ENCODE results near the gene ERLIN1.

DNA sequence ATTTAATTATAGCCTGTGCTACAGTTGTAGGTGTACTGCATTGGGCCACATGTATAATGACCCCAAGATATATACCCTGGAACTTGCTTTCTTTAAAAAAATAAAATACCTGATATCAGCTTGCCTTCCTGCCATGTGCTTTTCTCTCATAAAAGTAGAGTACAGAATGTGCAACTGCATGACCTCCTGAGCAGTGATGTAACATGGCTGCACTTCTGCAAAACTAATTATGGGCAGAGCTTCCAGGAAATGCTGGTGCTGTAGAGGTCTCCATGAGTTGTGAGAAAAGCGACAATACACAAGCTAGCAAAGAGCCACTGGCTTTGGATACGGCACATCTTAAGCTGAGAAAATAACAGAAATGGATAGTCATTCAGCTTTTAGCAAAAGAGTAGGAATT is 6.5 kb upstream of the ERLIN1 start:
- TF ChIP-seq, protein P1, sequence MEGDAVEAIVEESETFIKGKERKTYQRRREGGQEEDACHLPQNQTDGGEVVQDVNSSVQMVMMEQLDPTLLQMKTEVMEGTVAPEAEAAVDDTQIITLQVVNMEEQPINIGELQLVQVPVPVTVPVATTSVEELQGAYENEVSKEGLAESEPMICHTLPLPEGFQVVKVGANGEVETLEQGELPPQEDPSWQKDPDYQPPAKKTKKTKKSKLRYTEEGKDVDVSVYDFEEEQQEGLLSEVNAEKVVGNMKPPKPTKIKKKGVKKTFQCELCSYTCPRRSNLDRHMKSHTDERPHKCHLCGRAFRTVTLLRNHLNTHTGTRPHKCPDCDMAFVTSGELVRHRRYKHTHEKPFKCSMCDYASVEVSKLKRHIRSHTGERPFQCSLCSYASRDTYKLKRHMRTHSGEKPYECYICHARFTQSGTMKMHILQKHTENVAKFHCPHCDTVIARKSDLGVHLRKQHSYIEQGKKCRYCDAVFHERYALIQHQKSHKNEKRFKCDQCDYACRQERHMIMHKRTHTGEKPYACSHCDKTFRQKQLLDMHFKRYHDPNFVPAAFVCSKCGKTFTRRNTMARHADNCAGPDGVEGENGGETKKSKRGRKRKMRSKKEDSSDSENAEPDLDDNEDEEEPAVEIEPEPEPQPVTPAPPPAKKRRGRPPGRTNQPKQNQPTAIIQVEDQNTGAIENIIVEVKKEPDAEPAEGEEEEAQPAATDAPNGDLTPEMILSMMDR (IDR thresholded peaks at IDR 0.05; ENCODE audit: low read length): no peak
- TF ChIP-seq EZH2 (optimal IDR thresholded peaks at IDR 0.05; ENCODE audit: low read depth, low read length): no peak

All from MM.1S (cell line).